T1000 (cell line): Measurements from ENCODE around the gene IQCE.

ENCODE experiments used
- DNase-seq: peaks from one replicate; lab custom pipeline; 2025; ENCODE audit warnings: mixed read lengths; lab: John Stamatoyannopoulos, UW

The IQCE gene

DNA sequence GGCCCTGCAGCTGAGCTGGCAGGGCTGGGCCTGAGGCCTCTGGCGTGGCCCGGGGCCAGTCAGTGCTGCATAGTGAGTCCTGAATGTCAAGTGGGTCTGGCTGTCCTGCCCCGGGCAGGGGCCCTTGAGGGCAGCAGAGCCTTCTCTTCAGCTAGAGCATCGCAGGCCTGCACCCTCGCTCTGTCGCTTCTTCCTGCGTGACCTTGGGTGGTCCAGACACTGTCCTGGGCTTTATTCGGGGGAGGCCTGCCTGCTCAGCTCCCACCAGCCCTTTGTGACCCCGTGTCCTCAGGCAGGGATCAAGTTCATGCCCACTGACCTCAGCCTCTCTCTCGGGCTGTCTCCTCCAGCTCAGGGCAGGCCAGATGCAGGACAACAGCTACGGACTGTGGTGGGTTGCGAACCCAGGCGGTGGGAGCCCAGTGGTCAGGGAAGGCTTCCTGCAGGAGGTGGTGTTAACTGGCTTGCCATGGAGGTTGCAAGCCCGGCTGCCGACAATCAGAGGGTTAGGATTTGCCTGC, 76.4 kb downstream of the IQCE start:
- DNase-seq, result no peak

DNA sequence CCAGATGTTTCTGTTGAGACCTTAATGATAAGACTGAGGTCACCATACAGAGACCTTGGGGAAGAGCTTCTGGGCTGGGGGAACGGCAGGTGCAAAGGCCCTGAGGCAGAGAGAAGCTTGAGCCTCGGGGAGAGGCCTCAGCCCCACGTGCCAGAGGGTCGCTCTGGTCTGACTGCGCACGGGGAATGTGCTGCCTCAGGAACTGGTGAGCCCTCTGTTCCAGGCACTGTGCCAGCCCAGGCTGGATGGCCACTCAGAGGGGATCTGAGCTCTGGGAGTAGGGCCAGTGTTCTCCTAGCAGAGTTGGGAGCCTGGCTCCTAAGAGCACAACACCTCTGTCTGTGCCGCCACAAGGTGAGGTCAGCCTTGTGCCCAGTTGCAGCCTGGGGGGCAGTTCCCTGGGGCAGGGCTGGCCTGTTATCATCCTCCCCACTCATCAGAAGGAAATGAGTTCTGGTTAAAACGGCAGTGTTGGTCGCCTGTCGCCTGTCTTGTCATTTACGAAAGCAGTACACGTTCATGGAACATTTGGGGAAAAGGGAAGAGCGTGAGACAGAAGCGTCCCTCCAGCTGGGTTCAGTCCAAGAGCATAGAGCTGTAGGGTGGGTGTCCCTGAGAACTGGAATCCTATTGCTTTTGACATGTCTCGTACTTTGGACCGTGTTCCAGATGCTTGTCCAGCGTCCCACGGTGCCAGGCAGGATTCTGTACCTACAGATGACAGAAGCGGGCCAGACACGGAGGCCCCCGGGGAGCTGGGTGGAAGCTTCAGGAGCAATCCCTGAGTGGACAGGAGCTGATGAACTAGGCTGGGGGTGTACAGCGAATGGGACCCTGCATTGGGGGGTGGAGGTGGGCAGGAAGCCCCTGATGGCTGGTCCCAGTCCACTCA, 77.3 kb downstream of the IQCE start:
- peak; percentile 37 for DNase-seq

DNA sequence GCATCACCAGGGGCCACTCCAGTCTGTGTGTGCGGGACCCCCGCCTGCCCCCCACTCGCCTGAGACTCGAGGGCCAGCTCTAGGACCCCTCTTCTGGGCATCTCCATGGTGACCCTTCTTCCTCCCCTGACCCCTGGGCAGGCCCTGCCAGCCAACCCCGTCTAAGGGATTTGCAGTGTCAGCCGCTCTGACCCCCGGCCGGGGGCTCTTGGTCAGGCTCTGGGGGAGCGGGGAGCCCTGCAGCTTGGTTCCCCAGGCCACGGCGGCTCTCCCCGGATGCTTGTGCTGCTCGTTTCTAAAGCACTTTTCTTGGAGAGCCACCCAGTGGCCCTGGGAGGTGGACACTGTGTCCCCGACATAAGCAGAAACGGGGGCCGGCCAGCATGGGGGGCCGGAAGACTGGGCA, 78.3 kb downstream of the IQCE start:
- DNase-seq, result no peak

DNA sequence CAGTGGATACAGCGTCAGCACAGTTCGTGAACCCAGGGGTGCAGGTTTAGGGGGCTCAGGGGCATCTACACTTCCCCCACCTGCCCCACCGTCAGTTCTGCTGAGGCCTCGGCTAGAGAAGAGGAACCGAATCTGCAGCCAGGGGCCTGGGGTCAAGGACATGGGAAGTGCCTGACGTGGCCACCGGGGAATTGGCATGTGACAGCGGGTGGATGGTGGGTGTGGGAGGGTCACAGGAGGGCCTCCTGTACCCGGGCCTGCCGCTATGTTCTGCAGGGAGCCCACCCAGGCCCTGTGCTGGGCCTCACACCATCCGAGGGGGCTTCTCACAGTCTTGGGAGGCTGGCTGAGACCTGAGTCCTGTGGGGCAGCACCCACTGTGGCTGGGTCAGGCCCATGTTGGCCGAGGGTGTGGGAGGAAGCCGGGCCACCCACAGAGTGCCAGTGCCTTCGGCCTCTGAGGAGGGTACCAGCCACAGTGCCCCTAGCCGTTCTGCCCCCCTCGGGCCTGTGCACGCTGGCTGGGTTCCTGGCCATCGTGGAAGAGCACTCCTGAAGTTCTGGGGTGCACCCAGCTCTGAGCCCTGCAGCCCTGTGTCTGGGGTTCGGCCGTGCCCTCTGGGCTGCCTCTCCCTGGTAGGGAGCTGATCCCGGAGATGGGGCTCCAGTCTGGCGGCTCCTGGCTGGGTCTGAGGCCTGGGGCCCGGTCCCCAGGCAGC, 78.9 kb downstream of the IQCE start:
- DNase-seq, result no peak

DNA sequence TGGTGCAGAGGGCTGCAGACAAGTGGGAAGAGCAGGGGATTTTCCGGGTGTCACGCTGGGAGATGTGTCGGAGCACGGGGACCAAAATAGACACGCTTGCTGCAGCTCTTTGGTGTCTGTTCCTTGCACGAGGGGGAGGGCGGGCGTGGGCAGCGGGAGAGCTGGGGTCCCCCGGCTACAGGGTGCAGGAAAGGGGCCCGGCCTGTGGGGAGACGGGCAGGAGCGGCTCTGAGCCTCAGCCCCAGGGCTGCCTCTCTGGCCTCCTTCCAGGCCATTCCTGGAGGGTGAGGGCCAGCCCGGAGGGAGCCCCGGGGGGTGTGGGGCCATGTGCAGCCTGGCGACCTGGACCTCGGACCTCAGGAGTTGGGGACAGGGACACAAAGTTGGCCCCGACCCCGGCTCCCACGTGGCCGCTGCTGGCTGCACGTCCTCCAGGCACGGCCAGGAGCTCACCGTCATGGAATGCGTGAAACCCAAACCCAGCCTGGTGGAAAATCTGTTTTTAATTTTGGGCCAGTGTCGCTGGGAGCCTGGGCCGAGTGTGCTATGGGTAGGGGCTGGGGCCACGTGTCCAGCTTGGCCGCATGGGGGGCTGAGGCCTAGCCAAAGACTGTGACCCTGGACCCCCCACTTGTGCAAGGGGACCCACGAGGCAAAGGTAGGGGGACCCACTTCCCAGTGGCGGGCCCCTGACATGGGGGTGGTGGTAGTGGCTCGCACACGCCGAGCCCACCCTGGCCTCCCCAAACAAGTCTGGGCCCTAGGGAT, 79.6 kb downstream of the IQCE start:
- DNase-seq, result peak; percentile 34

DNA sequence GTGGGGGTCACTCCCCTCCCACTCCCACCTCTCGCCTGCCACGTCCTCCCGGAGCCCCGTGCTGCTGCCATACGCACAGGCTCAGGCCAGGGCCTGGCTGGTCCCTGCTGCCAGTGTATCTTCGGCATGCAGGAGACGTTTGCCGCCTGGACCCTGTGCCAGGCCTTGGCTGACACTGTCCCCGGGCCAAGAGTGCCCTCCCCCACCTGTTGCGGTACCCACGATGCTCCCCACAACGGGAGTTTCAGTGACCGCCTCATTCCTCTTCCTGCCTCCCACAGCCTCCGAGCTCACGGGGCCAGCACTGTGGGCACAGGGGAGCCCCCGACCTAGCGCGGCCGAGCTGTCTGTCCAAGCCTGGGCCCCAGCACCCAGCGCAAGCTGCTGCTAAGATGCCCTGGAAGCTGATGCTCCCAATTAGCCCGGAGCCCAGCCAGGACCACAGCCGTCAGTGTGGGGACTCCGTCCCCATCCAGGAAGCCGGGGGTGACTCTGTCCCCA, 80.5 kb downstream of the IQCE start:
- no peak for DNase-seq

DNA sequence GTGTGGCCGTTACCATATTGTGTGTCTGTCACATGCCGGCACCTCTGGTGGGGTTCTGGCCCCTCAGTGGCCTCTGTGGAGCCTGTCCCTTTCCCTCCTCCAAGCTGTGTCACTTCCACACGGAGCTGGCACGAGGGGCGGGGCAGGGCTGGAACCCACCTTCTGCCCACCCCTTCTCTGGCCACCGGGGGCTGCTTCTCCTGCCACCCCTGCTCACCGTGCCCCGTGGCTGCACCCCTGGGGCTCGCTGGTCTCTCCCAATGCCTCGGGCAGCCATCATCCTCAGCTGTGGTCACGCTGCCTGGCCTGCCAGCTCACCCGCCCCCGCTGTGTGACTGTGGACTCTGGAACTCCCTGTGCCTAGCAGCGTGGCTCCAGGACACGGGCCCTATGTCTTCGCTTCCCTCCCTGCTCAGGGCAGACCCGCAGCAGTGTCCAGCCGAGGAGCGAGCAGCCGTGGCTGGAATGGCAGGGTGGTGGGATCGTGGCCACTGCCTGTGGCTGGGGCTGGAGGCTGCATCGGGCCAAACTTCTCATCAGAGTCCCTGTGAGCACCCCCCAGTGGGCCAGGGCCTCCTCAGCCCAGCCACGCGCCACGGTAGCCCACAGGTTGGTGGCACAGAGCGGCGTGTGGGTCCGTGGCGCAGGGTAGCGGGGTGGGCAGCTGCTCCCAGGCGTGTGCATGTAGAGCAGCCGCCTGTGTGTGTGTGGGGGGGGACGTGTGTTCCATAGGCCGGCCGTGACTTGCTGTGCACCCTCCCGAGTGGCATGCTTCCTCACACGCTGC, 81.1 kb downstream of the IQCE start:
- no peak for DNase-seq

DNA sequence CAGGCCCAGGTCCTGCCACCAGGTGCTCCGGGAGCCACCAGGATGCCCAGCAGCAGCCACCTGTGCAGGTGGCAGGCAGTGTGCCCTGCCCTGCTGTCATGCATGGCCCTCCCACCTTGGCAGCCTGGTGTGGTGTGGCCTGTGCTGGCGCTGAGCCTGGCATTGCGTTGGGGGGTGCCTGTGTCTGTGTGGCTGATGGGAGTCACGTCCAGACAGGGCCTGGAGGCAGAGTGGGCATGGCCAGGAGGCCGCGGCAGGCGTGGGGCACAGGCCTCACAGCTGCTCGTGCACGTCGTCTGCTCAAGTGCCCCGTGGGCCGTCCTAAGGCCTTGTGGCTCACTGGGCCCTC, 81.7 kb downstream of the IQCE start:
- DNase-seq, result no peak

DNA sequence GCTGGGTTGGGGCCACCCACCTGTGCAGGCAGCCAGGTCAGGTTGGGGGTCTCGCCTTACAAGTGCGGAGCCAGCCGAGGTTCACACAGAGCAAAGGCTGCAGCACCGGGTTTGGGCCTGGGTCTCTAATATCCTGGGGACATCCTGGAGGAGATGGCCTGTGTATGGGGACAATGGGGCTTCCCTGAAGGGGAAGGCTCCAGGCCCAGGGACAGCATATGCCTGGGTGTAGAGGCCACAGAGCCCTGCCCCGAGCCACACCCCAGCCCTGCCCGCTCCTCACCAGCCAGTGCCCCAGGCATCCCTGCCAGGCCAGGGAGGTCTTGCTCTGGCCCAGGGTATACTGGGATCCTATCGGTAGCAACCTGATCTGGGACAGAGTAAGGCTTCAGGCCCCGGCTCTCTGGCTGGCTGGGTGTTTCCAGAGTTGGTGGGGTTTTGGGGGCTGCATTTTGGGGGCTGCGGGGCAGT, 82.1 kb downstream of the IQCE start:
- no peak for DNase-seq

DNA sequence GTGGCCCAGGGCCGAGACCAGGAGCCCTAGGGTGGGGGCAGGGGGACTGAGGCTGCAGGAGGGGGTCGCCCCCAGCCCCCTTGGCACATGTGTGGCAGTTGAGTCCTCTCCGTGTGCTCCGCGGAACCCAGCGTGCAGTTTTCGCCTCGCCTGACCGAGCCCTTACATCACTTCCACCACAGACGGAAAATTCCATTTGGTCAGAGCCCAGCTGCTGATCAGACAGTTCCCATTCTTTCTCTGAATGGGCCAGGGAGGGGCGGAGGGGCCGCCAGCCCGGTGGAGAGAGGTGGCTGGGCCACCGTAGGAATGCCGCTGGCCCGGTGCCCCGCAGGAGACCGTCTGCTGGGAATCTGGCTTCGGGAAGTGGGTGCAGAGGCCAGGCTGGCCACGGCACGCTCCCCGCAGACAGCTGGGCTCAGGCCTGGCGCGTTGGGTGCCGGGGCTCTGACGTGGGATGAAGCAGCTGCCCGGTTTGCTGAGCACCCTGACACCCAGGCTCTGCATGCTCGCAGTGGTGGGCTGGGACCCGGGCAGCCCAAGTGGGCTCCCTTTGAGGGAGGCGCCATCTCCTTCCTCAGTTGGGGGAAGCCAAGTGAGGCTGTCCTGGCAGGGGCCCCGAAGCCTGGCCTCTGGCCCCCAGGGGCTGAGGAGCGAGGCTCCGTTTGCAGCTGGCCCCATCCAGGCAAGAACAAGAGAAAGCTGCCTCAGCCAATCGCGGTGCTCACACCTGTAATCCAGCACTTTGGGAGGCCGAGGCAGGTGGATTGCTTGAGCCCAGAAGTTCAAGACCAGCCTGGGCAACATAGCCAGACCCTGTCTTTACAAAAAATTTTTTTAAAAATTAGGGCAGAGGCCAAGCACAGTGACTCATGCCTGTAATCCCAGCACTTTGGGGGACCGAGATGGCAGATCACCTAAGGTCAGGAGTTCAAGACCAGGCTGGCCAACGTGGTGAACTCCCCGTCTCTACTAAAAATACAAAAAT, 82.9 kb downstream of the IQCE start:
- DNase-seq, result no peak

DNA sequence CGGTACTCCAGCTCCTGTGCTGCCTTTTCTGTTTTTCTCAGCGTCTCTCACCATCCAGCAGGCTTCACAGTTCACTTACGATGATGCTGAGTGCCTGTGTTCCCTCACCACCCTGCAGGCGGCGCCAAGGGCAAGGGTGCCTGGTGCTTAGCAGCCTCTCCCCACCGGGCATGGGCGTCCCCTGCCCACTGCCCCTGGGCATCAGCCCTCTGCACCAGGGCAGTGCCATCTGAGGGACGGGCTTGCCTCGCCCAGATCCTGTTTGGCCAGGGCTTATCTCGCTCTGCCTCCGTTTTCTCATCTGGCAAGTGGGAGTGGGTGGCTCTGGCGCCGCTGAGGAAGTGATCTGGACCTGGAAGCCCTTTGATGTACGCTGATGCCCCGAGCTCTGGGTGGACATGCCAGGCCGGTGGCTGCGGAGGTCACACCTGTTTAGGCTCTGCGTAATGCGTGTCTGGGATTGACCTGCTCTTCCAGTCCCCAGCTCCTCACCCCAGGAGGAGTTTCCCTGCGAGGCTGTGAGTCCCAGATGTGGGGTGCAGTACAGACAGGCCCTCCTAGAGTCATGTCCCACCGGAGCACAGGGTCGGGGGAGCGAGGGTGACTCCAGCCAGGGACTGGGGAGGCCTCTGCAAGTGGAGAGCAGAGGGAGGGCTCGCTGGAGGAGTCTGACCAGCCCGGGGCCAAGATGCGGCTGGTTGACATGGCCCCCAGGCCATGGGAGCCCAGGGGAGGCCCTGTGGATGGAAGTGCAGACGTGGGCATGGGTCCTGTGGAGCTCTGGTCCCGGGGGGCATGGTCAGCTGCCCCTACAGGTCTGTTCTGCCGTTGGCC, 84.8 kb downstream of the IQCE start:
- DNase-seq, result no peak

DNA sequence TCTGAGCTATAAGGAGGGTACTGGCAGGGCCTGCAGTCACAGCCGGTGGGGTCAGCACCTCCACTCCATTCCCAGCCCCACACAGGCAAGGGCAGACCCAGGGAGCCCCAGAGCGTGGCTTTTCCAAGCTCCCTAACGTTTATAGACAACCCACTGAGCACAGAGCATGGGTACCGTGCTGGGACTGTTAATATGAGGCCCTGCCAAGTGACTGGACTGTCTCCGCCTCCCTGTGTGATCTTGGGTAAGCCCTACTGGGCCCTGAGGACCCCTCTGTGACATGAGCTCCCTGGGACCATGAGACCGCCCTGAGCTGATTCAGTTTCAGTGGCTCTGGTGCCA, 85.4 kb downstream of the IQCE start:
- DNase-seq, result no peak

DNA sequence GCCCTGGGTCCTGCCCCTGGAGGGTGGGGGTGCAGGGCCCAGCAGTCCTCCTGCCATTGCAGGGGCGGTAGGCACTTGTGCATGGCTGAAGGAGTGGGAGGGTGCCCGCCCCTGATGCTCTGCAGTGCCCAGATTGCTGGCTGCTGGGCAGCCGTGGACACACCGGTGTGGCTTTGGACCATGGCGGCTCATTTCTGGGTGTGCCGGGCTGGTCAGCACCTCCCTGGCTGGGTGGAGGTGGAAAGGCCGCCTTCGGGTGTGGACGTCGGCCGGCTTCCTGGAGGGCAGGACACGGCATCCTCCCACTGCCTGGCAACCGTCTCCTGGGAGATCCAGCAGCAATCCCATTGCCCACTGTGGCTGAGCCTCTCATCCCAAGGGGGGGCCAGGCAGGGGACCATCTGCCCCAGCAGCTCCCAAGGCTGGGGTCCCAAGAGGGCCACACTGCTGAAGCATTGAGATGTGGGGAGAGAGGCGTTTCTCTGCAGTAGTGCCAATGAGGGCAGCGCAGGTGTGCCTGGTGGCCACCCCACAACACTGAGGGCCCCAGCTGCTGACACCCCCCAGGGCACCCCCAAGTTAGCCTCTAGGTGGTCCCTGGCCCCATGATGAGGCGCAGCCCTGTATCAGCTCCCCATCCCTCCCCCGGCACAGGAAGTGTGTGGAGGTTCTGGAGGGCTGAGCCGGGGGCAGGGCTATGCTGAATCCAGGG, 85.9 kb downstream of the IQCE start:
- no peak for DNase-seq

DNA sequence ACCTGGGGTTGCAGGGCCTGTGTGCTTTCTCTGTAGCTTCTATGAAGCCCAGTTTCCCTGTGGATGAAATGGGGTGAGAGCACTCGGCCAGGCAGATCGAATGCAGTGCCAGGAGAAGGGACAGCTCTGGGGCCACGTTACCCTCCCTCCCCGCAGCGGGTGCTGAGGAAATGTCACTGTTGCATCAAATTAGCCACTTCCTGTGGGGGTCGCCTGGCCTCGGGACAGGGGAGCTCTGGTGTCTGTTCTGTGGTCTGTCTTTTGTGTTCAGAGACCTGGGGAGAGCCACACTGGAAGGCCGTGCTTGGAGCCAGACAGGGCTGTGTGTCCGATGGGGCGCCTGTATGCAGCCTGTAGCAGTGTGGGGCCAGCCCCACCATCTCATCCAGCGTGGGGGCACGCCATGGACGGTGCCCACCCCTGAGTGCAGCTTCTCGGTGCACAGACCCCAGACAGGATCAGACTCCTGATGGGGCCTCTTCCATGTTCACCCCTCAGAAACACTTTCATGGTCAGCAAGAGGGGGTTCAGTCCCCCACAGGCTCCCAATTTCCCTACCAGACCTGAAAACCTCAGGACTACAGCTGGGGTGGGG, 86.6 kb downstream of the IQCE start:
- no peak for DNase-seq

DNA sequence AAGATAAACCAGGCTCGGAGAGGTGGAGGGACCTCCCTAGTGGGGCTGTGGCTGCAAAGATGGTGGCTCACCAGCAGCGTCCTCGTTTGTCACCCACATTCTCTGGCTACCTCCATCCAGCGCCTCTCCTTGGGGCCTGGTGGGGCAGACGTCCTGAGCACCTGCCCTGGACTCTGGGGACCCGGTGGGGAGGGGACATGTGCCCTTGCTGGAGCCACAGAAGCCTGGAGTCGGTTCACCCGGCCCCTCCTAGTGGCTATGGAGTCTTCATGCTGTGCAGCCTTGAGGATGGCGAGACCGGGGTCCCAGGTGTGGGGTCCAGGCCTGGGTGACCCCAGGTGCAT, 87.5 kb downstream of the IQCE start:
- DNase-seq, result no peak

DNA sequence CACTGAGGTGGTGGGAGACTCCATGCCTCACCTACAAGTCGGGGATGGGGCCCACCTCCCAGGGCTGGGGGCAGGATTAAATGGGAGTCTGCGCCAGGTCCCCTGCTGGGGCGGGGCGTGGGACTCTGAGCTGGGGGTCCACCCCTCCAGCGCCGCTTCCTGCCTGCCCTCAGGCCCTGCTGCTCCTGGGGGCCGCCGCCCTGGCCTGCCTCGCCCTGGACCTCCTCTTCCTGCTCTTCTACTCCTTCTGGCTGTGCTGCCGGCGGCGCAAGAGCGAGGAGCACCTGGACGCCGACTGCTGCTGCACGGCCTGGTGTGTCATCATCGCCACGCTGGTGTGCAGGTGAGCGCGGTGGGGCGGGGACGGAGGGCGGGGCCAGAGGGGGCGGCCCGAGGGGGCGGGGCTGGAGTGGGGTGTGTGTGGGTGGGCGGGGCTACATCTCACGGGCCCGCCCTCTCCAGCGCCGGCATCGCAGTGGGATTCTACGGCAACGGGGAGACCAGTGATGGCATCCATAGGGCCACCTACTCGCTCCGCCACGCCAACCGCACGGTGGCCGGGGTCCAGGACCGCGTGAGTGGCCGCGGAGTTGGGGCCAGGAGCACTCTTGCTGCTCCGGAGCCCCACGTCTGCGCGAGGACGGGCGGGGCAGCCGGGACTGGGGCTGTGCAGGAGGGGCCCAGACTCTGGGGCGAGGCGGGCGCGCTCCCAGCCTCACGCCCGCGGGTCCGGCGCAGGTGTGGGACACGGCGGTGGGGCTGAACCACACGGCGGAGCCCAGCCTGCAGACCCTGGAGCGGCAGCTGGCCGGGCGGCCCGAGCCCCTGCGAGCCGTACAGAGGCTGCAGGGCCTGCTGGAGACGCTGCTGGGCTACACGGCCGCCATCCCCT, 88.1 kb downstream of the IQCE start:
- no peak for DNase-seq

DNA sequence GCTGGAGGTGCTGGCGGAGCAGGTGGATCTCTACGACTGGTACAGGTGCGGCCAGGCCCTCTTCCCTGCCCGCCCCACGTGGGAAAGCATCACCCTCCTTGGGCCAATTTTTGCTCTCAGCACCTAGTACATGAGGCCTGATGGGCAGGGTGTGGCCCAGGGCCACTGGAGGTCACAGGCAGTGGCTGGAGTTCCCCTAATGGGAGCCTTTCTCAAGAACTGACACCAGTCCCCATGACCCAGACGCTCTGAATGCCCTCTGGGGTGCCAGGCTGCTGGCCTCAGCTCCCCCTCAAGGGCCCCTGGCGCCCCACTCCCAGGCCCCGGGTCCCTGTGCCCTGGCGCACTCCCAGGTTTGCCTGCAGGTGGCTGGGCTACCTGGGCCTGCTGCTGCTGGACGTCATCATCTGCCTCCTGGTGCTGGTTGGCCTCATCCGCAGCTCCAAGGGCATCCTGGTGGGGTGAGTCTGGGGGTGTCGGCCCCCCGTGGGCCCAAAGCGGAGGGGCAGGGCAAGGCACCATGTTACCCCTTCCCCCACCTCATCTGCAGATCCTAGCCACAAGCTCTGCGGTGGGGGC, 88.9 kb downstream of the IQCE start:
- DNase-seq, result no peak
